ENCODE data around the gene COPS6.
A peak's percentile ranks its signal among the peaks of the same experiment; 100 is the strongest.

COPS6 gene

GRCh38 chr7:100102950-100103840 lies 14.4 kb downstream of the COPS6 start:
- no peak for DNase-seq

- DNase-seq, result no peak
These were observed 16.8 kb downstream of the COPS6 start for GRCh38 chr7:100105534-100105933.

- no peak for DNase-seq
These were observed 17.9 kb downstream of the COPS6 start for GRCh38 chr7:100106633-100107032.

- no peak for DNase-seq
These were observed 18.5 kb downstream of the COPS6 start for GRCh38 chr7:100107125-100107737.

- no peak for DNase-seq
These were observed 19.1 kb downstream of the COPS6 start for GRCh38 chr7:100107890-100108289.

- DNase-seq, result no peak
These were observed 20.9 kb downstream of the COPS6 start for GRCh38 chr7:100109521-100110163.

- DNase-seq, result no peak
These were observed 22.4 kb downstream of the COPS6 start for GRCh38 chr7:100111156-100111555.

GRCh38 chr7:100111914-100112313 lies 23.1 kb downstream of the COPS6 start:
- no peak for DNase-seq

GRCh38 chr7:100115026-100115425 lies 26.3 kb downstream of the COPS6 start:
- DNase-seq, result no peak

- DNase-seq, result no peak
These were observed 29.8 kb downstream of the COPS6 start for GRCh38 chr7:100118388-100119071.

GRCh38 chr7:100119072-100119969 lies 30.6 kb downstream of the COPS6 start, which contains the start of the genes CNPY4 and TAF6:
CNPY4 (plus strand) TSS chr7:100119634; CDS start chr7:100119745, 111 bp downstream.
TAF6 (minus strand) TSS chr7:100119358; CDS start chr7:100114209, 5,149 bp downstream.
- peak; percentile 97 for DNase-seq

- DNase-seq, result peak; percentile 86
These were observed 31.4 kb downstream of the COPS6 start for GRCh38 chr7:100119970-100120732.

- DNase-seq, result no peak
These were observed 31.9 kb downstream of the COPS6 start for GRCh38 chr7:100120733-100121036.

- no peak for DNase-seq
These were observed 33.3 kb downstream of the COPS6 start for GRCh38 chr7:100122067-100122466.

- no peak for DNase-seq
These were observed 33.8 kb downstream of the COPS6 start for GRCh38 chr7:100122568-100122967.

GRCh38 chr7:100124301-100125230 lies 35.8 kb downstream of the COPS6 start:
- no peak for DNase-seq

- no peak for DNase-seq
These were observed 37.6 kb downstream of the COPS6 start for GRCh38 chr7:100126239-100126930.

- peak; percentile 94 for DNase-seq
These were observed 38.4 kb downstream of the COPS6 start, which contains the start of gene MBLAC1 for GRCh38 chr7:100126931-100127865. MBLAC1 (plus strand) TSS chr7:100126967; CDS start chr7:100127396, 429 bp downstream.

Measured in right hindlimb (tissue), 1 donor.